HCT116 (cell line): Measurements from ENCODE around the gene PRR35. TPM values are rescaled to one million over a fixed set of nuclear protein-coding genes. Genes with fewer than 3 reads are reported as not detected.

Experiments used
- ATAC-seq: fragments of 200-7000 bp; cut with Tn5 transposase; 2 replicates; pipeline ENCODE4 v1.9.1; 2020; ENCODE audit warnings: mild to moderate bottlenecking, moderate library complexity
- BruUV-seq: library from RNA; stranded (reverse); fragments of 400-500 nt; replicated peaks from 2 replicates; lab custom pipeline; 2021; lab: Mats Ljungman, UMichigan
- CTCF ChIA-PET: fragments of 300-600 bp; sonication (Branson Sonifier 250); formaldehyde crosslinking; loops from one replicate; lab custom pipeline; 2021; ENCODE audit warnings: antibody characterized with exemption; lab: Charles Lee
- POLR2A ChIA-PET: fragments of 300-600, 350-600 bp; sonication (Branson Sonifier 250); formaldehyde crosslinking; loops from one replicate; lab custom pipeline; 2021; ENCODE audit warnings: antibody characterized with exemption; lab: Charles Lee
- RAD21 ChIA-PET, 2 experiments: fragments of 300-600 bp; sonication (Branson Sonifier 250); formaldehyde crosslinking; loops; one replicate each; lab custom pipeline; 2023; ENCODE audit warnings: low total read pairs in 2 of 2; ENCODE audit not compliant: uncharacterized antibody in 2 of 2, unreplicated experiment in 2 of 2, low non-redundant PET in 1 of 2; lab: Charles Lee
- DNase-seq: peaks from one replicate; pipeline ENCODE4 v3.0.0-alpha.2; 2010; ENCODE audit warnings: low read depth, low spot score
- H2AFZ ChIP-seq: fragments of 200-600 bp; shearing (Covaris generic), sonication (generic); 2 replicates; pipeline ENCODE4 v1.6.1; 2017; ENCODE audit warnings: low read depth, mixed run types, mixed read lengths, antibody characterized with exemption, low read length; ENCODE audit not compliant: poor library complexity, severe bottlenecking
- H3K27ac ChIP-seq: 2 replicates; pipeline ENCODE4 v1.5.1; 2012; ENCODE audit warnings: low read depth, low read length
- H3K27me3 ChIP-seq: fragments of 200-600 bp; sonication (generic); 2 replicates; pipeline ENCODE4 v1.6.1; 2016; ENCODE audit warnings: mixed run types, low read length, mixed read lengths; ENCODE audit not compliant: insufficient read depth
- H3K36me3 ChIP-seq, 2 experiments: fragments of 200-500 bp in 1 of 2; fragments of 200-600 bp in 1 of 2; sonication (Bioruptor generic) in 1 of 2; sonication (generic) in 1 of 2; 2 replicates each; pipeline versions ENCODE4 v1.5.1 to v1.6.1; 2014 to 2016; ENCODE audit warnings: low read length in 2 of 2, inconsistent platforms in 1 of 2, mixed read lengths in 1 of 2, mixed run types in 1 of 2; ENCODE audit not compliant: insufficient read depth in 2 of 2, control insufficient read depth in 1 of 2
- H3K4me1 ChIP-seq, 2 experiments: fragments of 200-600 bp in 1 of 2; sonication (generic) in 1 of 2; 2 replicates each; pipeline versions ENCODE4 v1.5.1 to v1.6.1; 2012 to 2017; ENCODE audit warnings: low read length in 2 of 2, inconsistent platforms in 1 of 2, mild to moderate bottlenecking in 1 of 2, mixed read lengths in 1 of 2, mixed run types in 1 of 2, moderate library complexity in 1 of 2; ENCODE audit not compliant: insufficient read depth in 2 of 2, control insufficient read depth in 1 of 2
- H3K4me2 ChIP-seq: fragments of 200-600 bp; sonication (generic); 2 replicates; pipeline ENCODE4 v1.6.1; 2017; ENCODE audit warnings: mixed run types, low read length, mixed read lengths
- H3K4me3 ChIP-seq, 2 experiments: fragments of 200-600 bp in 1 of 2; sonication (generic) in 1 of 2; replicated peaks in 1 of 2; 2 replicates each; pipeline ENCODE4 v1.5.1; 2011 to 2016; ENCODE audit warnings: low read length in 2 of 2, control low read depth in 1 of 2, low read depth in 1 of 2, mild to moderate bottlenecking in 1 of 2, mixed read lengths in 1 of 2, mixed run types in 1 of 2
- H3K79me2 ChIP-seq: fragments of 200-600 bp; sonication (generic); 2 replicates; pipeline ENCODE4 v1.6.1; 2017; ENCODE audit warnings: mild to moderate bottlenecking, mixed run types, low read length, moderate library complexity, mixed read lengths; ENCODE audit not compliant: insufficient read depth
- H3K9ac ChIP-seq: fragments of 200-600 bp; sonication (generic); 2 replicates; pipeline ENCODE4 v1.6.1; 2016; ENCODE audit warnings: low read length, mixed read lengths
- H3K9me2 ChIP-seq: fragments of 200-600 bp; sonication (generic), shearing (Covaris generic); 2 replicates; pipeline ENCODE4 v1.6.1; 2017; ENCODE audit warnings: mixed run types, mild to moderate bottlenecking, moderate library complexity; ENCODE audit not compliant: insufficient read depth
- H3K9me3 ChIP-seq, 2 experiments: fragments of 200-500 bp in 1 of 2; fragments of 200-600 bp in 1 of 2; sonication (Bioruptor generic) in 1 of 2; sonication (generic) in 1 of 2; 2 replicates each; pipeline ENCODE4 v1.6.1; 2014 to 2017; ENCODE audit warnings: low read length in 2 of 2, mixed read lengths in 2 of 2, inconsistent platforms in 1 of 2, low read depth in 1 of 2, mild to moderate bottlenecking in 1 of 2, mixed run types in 1 of 2, moderate library complexity in 1 of 2; ENCODE audit not compliant: control insufficient read depth in 1 of 2, insufficient read depth in 1 of 2
- H4K20me1 ChIP-seq: fragments of 200-600 bp; sonication (generic), shearing (Covaris generic); 2 replicates; pipeline ENCODE4 v1.6.1; 2017; ENCODE audit warnings: mixed run types, mild to moderate bottlenecking, moderate library complexity; ENCODE audit not compliant: insufficient read depth
- CBX3 ChIP-seq: IDR thresholded peaks from 2 replicates; pipeline ENCODE4 v1.6.1; 2012; ENCODE audit warnings: low read depth
- CEBPB ChIP-seq: IDR thresholded peaks from 2 replicates; pipeline ENCODE4 v1.6.1; 2012; ENCODE audit warnings: low read depth
- EGR1 ChIP-seq: IDR thresholded peaks from 2 replicates; pipeline ENCODE4 v1.6.1; 2012; ENCODE audit warnings: low read depth
- ELF1 ChIP-seq: IDR thresholded peaks from 2 replicates; pipeline ENCODE4 v1.6.1; 2012; ENCODE audit warnings: low read depth, borderline replicate concordance
- EZH2 ChIP-seq: fragments of 200-600 bp; sonication (generic); IDR thresholded peaks from 2 replicates; pipeline ENCODE4 v1.6.1; 2017; ENCODE audit warnings: antibody characterized with exemption, mixed run types
- JUND ChIP-seq: IDR thresholded peaks from 2 replicates; pipeline ENCODE4 v1.6.1; 2012
- POLR2A ChIP-seq: IDR thresholded peaks from 2 replicates; pipeline ENCODE4 v1.7.0; 2011; ENCODE audit warnings: borderline replicate concordance; ENCODE audit not compliant: insufficient read depth, insufficient read length; ENCODE audit errors: extremely low read depth
- RAD21 ChIP-seq: IDR thresholded peaks from 2 replicates; pipeline ENCODE4 v1.6.1; 2012; ENCODE audit warnings: low read depth, mild to moderate bottlenecking
- SIN3A ChIP-seq: IDR thresholded peaks from 2 replicates; pipeline ENCODE4 v1.6.1; 2012; ENCODE audit warnings: low read depth
- SP1 ChIP-seq: IDR thresholded peaks from 2 replicates; pipeline ENCODE4 v1.6.1; 2012; ENCODE audit warnings: low read depth
- SRF ChIP-seq: IDR thresholded peaks from 2 replicates; pipeline ENCODE4 v1.6.1; 2012; ENCODE audit warnings: low read depth
- TCF7L2 ChIP-seq: IDR thresholded peaks from 2 replicates; pipeline ENCODE4 v1.7.0; 2011; ENCODE audit warnings: borderline replicate concordance, inconsistent platforms; ENCODE audit not compliant: insufficient read depth, insufficient read length; ENCODE audit errors: extremely low read depth
- YY1 ChIP-seq: IDR thresholded peaks from 2 replicates; pipeline ENCODE4 v1.6.1; 2011; ENCODE audit warnings: low read length, low read depth, moderate library complexity, mild to moderate bottlenecking; ENCODE audit not compliant: insufficient replicate concordance; ENCODE audit errors: extremely low read depth
- ZFX ChIP-seq: fragments of 450-650 bp; IDR thresholded peaks from 2 replicates; pipeline ENCODE4 v1.6.1; 2017
- ZNF274 ChIP-seq: fragments of 200-500 bp; sonication (Bioruptor generic); IDR thresholded peaks from 2 replicates; pipeline ENCODE4 v1.6.1; 2014; ENCODE audit warnings: mild to moderate bottlenecking, low read depth, low read length, inconsistent platforms
- intact Hi-C: fragments of 100-400 bp; cut with micrococcal nuclease; formaldehyde crosslinking; loops from 2 replicates; pipeline ENCODE4 v1.10.0; 2022
- total RNA-seq: library from RNA; stranded (reverse); gene quantifications from one replicate; pipeline ENCODE4 v1.2.1, GENCODE V29; 2021; ENCODE audit not compliant: unreplicated experiment
- TF ChIP-seq, protein P1 (sequence below): IDR thresholded peaks from 2 replicates; pipeline ENCODE4 v1.6.1; 2012
- TF ChIP-seq, protein P2 (sequence below), 3 experiments: fragments of 200-600 bp in 1 of 3; sonication (generic) in 1 of 3; IDR thresholded peaks in 2 of 3; conservative IDR thresholded peaks in 1 of 3; 2 replicates each; pipeline ENCODE4 v1.5.1; 2012 to 2017; ENCODE audit warnings: low read depth in 2 of 3, low read length in 2 of 3, antibody characterized with exemption in 1 of 3, borderline replicate concordance in 1 of 3, control low read depth in 1 of 3, mild to moderate bottlenecking in 1 of 3, mixed read lengths in 1 of 3, mixed run types in 1 of 3, moderate library complexity in 1 of 3; ENCODE audit not compliant: insufficient read depth in 1 of 3
- TF ChIP-seq, protein P3 (sequence below): IDR thresholded peaks from 2 replicates; pipeline ENCODE4 v1.6.1; 2012; ENCODE audit warnings: low read depth
- TF ChIP-seq, protein P4 (sequence below): IDR thresholded peaks from 2 replicates; pipeline ENCODE4 v1.6.1; 2012
- TF ChIP-seq, protein P5 (sequence below): IDR thresholded peaks from 2 replicates; pipeline ENCODE4 v1.6.1; 2011; ENCODE audit warnings: mild to moderate bottlenecking, low read length, moderate library complexity; ENCODE audit not compliant: insufficient replicate concordance; ENCODE audit errors: extremely low read depth

Gene PRR35
- total RNA-seq, 1 experiment from 2014 or later = not detected

GRCh38 chr16:561413-561794, 1.2 kb downstream of the PRR35 start:
- no peaks in the 10 kb centered on the region for H3K36me3 ChIP-seq
- no peak overlapping the region for H3K4me3 ChIP-seq
- H3K79me2 ChIP-seq = no peaks in the 10 kb centered on the region
- ATAC-seq (no peak), DNase-seq (no peak)
- H3K9ac ChIP-seq = no peak overlapping the region
- H3K4me2 ChIP-seq = no peak overlapping the region
- no peaks in the 10 kb centered on the region for H3K27me3 ChIP-seq
- ChIA-PET CTCF (no interaction called here), RAD21 (no interaction called here)
- intact Hi-C loops = no loop called here
- no peak overlapping the region for H3K27ac ChIP-seq
- no peaks in the 10 kb centered on the region for H3K4me1 ChIP-seq
- H2AFZ ChIP-seq = no peak overlapping the region
- no peaks in the 10 kb centered on the region for H3K9me2 ChIP-seq
- TF ChIP-seq ZFX (no peak), CEBPB (no peak), SIN3A (no peak), RAD21 (no peak), ELF1 (no peak), SRF (no peak), EZH2 (no peak), YY1 (no peak), EGR1 (no peak), SP1 (no peak), TCF7L2 (no peak), ZNF274 (no peak), CBX3 (no peak), JUND (no peak), POLR2A (no peak)
- TF ChIP-seq, protein P1, sequence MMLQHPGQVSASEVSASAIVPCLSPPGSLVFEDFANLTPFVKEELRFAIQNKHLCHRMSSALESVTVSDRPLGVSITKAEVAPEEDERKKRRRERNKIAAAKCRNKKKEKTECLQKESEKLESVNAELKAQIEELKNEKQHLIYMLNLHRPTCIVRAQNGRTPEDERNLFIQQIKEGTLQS = no peak
- TF ChIP-seq, protein P2, sequence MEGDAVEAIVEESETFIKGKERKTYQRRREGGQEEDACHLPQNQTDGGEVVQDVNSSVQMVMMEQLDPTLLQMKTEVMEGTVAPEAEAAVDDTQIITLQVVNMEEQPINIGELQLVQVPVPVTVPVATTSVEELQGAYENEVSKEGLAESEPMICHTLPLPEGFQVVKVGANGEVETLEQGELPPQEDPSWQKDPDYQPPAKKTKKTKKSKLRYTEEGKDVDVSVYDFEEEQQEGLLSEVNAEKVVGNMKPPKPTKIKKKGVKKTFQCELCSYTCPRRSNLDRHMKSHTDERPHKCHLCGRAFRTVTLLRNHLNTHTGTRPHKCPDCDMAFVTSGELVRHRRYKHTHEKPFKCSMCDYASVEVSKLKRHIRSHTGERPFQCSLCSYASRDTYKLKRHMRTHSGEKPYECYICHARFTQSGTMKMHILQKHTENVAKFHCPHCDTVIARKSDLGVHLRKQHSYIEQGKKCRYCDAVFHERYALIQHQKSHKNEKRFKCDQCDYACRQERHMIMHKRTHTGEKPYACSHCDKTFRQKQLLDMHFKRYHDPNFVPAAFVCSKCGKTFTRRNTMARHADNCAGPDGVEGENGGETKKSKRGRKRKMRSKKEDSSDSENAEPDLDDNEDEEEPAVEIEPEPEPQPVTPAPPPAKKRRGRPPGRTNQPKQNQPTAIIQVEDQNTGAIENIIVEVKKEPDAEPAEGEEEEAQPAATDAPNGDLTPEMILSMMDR (IDR thresholded peaks at IDR 0.05 in 2 of 3, conservative IDR thresholded peaks at IDR 0.05 in 1 of 3; ENCODE audit: borderline replicate concordance in 1 of 3, insufficient read depth in 1 of 3, low read depth in 2 of 3, low read length in 2 of 3) = no peak
- TF ChIP-seq, protein P3, sequence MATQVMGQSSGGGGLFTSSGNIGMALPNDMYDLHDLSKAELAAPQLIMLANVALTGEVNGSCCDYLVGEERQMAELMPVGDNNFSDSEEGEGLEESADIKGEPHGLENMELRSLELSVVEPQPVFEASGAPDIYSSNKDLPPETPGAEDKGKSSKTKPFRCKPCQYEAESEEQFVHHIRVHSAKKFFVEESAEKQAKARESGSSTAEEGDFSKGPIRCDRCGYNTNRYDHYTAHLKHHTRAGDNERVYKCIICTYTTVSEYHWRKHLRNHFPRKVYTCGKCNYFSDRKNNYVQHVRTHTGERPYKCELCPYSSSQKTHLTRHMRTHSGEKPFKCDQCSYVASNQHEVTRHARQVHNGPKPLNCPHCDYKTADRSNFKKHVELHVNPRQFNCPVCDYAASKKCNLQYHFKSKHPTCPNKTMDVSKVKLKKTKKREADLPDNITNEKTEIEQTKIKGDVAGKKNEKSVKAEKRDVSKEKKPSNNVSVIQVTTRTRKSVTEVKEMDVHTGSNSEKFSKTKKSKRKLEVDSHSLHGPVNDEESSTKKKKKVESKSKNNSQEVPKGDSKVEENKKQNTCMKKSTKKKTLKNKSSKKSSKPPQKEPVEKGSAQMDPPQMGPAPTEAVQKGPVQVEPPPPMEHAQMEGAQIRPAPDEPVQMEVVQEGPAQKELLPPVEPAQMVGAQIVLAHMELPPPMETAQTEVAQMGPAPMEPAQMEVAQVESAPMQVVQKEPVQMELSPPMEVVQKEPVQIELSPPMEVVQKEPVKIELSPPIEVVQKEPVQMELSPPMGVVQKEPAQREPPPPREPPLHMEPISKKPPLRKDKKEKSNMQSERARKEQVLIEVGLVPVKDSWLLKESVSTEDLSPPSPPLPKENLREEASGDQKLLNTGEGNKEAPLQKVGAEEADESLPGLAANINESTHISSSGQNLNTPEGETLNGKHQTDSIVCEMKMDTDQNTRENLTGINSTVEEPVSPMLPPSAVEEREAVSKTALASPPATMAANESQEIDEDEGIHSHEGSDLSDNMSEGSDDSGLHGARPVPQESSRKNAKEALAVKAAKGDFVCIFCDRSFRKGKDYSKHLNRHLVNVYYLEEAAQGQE = no peak
- TF ChIP-seq, protein P4, sequence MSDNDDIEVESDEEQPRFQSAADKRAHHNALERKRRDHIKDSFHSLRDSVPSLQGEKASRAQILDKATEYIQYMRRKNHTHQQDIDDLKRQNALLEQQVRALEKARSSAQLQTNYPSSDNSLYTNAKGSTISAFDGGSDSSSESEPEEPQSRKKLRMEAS = no peak
- TF ChIP-seq, protein P5, sequence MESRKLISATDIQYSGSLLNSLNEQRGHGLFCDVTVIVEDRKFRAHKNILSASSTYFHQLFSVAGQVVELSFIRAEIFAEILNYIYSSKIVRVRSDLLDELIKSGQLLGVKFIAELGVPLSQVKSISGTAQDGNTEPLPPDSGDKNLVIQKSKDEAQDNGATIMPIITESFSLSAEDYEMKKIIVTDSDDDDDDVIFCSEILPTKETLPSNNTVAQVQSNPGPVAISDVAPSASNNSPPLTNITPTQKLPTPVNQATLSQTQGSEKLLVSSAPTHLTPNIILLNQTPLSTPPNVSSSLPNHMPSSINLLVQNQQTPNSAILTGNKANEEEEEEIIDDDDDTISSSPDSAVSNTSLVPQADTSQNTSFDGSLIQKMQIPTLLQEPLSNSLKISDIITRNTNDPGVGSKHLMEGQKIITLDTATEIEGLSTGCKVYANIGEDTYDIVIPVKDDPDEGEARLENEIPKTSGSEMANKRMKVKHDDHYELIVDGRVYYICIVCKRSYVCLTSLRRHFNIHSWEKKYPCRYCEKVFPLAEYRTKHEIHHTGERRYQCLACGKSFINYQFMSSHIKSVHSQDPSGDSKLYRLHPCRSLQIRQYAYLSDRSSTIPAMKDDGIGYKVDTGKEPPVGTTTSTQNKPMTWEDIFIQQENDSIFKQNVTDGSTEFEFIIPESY = no peak
- TF ChIP-seq, all 23 proteins: peak for 0
- POLR2A ChIA-PET = no interaction called here
- no TSS peak for BruUV-seq
- Histone ChIP-seq H3K9me3 (no peaks in the 10 kb centered on the region), H4K20me1 (no peaks in the 10 kb centered on the region)
